HEK293 (cell line): ENCODE measurements around the gene ZFP36.

ENCODE experiments used
- CTCF ChIA-PET: fragments of 350-600 bp; formaldehyde crosslinking; extraction: SDS; loops from one replicate; lab custom pipeline; 2021; ENCODE audit warnings: antibody characterized with exemption; lab: Yijun Ruan, JAX
- POLR2A ChIA-PET: fragments of 300-600 bp; formaldehyde crosslinking; extraction: SDS; loops from one replicate; lab custom pipeline; 2020; ENCODE audit warnings: antibody characterized with exemption, inconsistent platforms; lab: Yijun Ruan, JAX
- H3K27ac ChIP-seq: fragments of 200-500 bp; sonication (Bioruptor generic); 2 replicates; pipeline ENCODE4 v1.5.1; 2014; ENCODE audit warnings: low read depth, low read length, control low read depth, inconsistent platforms; ENCODE audit errors: extremely low read depth
- H3K36me3 ChIP-seq, 2 experiments: fragments of 200-500 bp in 1 of 2; sonication (Bioruptor generic) in 1 of 2; 1 replicate in 1 of 2; 2 replicates in 1 of 2; pipeline ENCODE4 v1.5.1; 2014 to 2017; ENCODE audit warnings: inconsistent platforms in 2 of 2, low read length in 2 of 2; ENCODE audit not compliant: control insufficient read depth in 2 of 2, insufficient read depth in 1 of 2
- H3K4me1 ChIP-seq: fragments of 200-500 bp; sonication (Bioruptor generic); 2 replicates; pipeline ENCODE4 v1.5.1; 2014; ENCODE audit warnings: mild to moderate bottlenecking, low read length, inconsistent platforms; ENCODE audit not compliant: control insufficient read depth, insufficient read depth
- H3K4me3 ChIP-seq: 2 replicates; pipeline ENCODE4 v1.5.1; 2011; ENCODE audit warnings: low read depth, mild to moderate bottlenecking, control low read depth, low read length, moderate library complexity
- H3K9me3 ChIP-seq: fragments of 200-500 bp; sonication (Bioruptor generic); 2 replicates; pipeline ENCODE4 v1.5.1; 2014; ENCODE audit warnings: low read depth, low read length, inconsistent platforms; ENCODE audit not compliant: control insufficient read depth, insufficient read depth
- GLI2 ChIP-seq: fragments of 450-650 bp; formaldehyde crosslinking; IDR thresholded peaks from 2 replicates; pipeline ENCODE4; 2017; ENCODE audit warnings: missing biosample characterization, missing genetic modification characterization, low read depth, borderline replicate concordance
- HOXA7 ChIP-seq: sonication (generic); formaldehyde crosslinking; IDR thresholded peaks from 2 replicates; pipeline ENCODE4 v1.8.1; 2022; ENCODE audit warnings: missing genetic modification reagents, borderline replicate concordance
- KLF1 ChIP-seq: fragments of 450-650 bp; formaldehyde crosslinking; IDR thresholded peaks from 2 replicates; pipeline ENCODE4 v1.5.1; 2016; ENCODE audit warnings: missing biosample characterization, missing genetic modification characterization
- MYNN ChIP-seq: fragments of 450-650 bp; formaldehyde crosslinking; IDR thresholded peaks from 2 replicates; pipeline ENCODE4 v1.5.1; 2016; ENCODE audit warnings: missing biosample characterization, missing genetic modification characterization, borderline replicate concordance
- ZNF121 ChIP-seq: fragments of 450-650 bp; formaldehyde crosslinking; IDR thresholded peaks from 2 replicates; pipeline ENCODE4 v1.5.1; 2016; ENCODE audit warnings: missing biosample characterization, missing genetic modification characterization
- ZNF23 ChIP-seq: fragments of 450-650 bp; formaldehyde crosslinking; IDR thresholded peaks from 2 replicates; pipeline ENCODE4 v1.5.1; 2016; ENCODE audit warnings: missing biosample characterization, missing genetic modification characterization, borderline replicate concordance
- ZNF26 ChIP-seq: fragments of 450-650 bp; formaldehyde crosslinking; IDR thresholded peaks from 2 replicates; pipeline ENCODE4 v1.5.1; 2016; ENCODE audit warnings: missing biosample characterization, missing genetic modification characterization
- ZNF274 ChIP-seq, 2 experiments: fragments of 200-500 bp in 1 of 2; fragments of 450-650 bp in 1 of 2; sonication (Bioruptor generic) in 1 of 2; formaldehyde crosslinking in 1 of 2; IDR thresholded peaks; 2 replicates each; pipeline versions ENCODE4 v1.5.1 to v1.6.1; 2014 to 2016; ENCODE audit warnings: borderline replicate concordance in 1 of 2, inconsistent platforms in 1 of 2, low read length in 1 of 2, missing biosample characterization in 1 of 2, missing genetic modification characterization in 1 of 2
- ZNF518A ChIP-seq: fragments of 450-650 bp; formaldehyde crosslinking; conservative IDR thresholded peaks from 2 replicates; pipeline ENCODE4 v1.5.1; 2016; ENCODE audit warnings: low read depth, missing biosample characterization, missing genetic modification characterization
- ZNF530 ChIP-seq: fragments of 450-650 bp; formaldehyde crosslinking; IDR thresholded peaks from 2 replicates; pipeline ENCODE4 v1.5.1; 2016; ENCODE audit warnings: low read depth, missing biosample characterization, missing genetic modification characterization
- ZNF548 ChIP-seq: fragments of 450-650 bp; formaldehyde crosslinking; IDR thresholded peaks from 2 replicates; pipeline ENCODE4 v1.5.1; 2016; ENCODE audit warnings: missing biosample characterization, missing genetic modification characterization
- ZNF580 ChIP-seq: fragments of 450-650 bp; formaldehyde crosslinking; IDR thresholded peaks from 2 replicates; pipeline ENCODE4 v1.5.1; 2016; ENCODE audit warnings: missing biosample characterization, missing genetic modification characterization
- ZNF624 ChIP-seq: fragments of 450-650 bp; formaldehyde crosslinking; IDR thresholded peaks from 2 replicates; pipeline ENCODE4 v1.5.1; 2017; ENCODE audit warnings: missing biosample characterization, missing genetic modification characterization
- ZNF747 ChIP-seq: fragments of 450-650 bp; formaldehyde crosslinking; IDR thresholded peaks from 2 replicates; pipeline ENCODE4 v1.5.1; 2016; ENCODE audit warnings: missing biosample characterization, missing genetic modification characterization
- ZNF768 ChIP-seq: fragments of 450-650 bp; formaldehyde crosslinking; IDR thresholded peaks from 2 replicates; pipeline ENCODE4 v1.5.1; 2018; ENCODE audit warnings: missing biosample characterization, mild to moderate bottlenecking, missing genetic modification characterization
- ZSCAN23 ChIP-seq: fragments of 450-650 bp; formaldehyde crosslinking; IDR thresholded peaks from 2 replicates; pipeline ENCODE4 v1.5.1; 2016; ENCODE audit warnings: missing biosample characterization, missing genetic modification characterization
- TF ChIP-seq, protein P1 (sequence below): fragments of 450-650 bp; IDR thresholded peaks from 2 replicates; pipeline ENCODE4 v1.5.1; 2018; ENCODE audit warnings: missing biosample characterization, missing genetic modification characterization
- TF ChIP-seq, protein P2 (sequence below): fragments of 450-650 bp; formaldehyde crosslinking; IDR thresholded peaks from 2 replicates; pipeline ENCODE4 v1.5.1; 2017; ENCODE audit warnings: missing biosample characterization, missing genetic modification characterization

Gene ZFP36

GRCh38 chr19:39417463-39418181, 11.0 kb downstream of the ZFP36 start:
- Histone ChIP-seq H3K27ac (no peak overlapping the region), H3K9me3 (no peaks in the 10 kb centered on the region)
- POLR2A ChIA-PET = interaction anchor here (0.6 to 13.3 kb wide), 7 partner anchors 10 to 28 kb away, joined by 3 to 255 read pairs (median 4); partner anchors contain the start of genes RPS16 and SUPT5H
- CTCF ChIA-PET = interaction anchor here (0.9 to 2.7 kb wide), 4 partner anchors 8 to 116 kb away, joined by 3 to 13 read pairs (median 4); no protein-coding TSS in a partner anchor
- TF ChIP-seq ZNF23 (no peak), GLI2 (tag by site-specific recombination) (no peak)
- TF ChIP-seq, all 188 proteins: peak for 0
- Histone ChIP-seq H3K4me1 (peaks cover 6% of the 10 kb centered on the region), H3K36me3 (peaks cover 64 to 69% of the 10 kb centered on the region in 2 experiments), H3K4me3 (no peak overlapping the region)

DNA sequence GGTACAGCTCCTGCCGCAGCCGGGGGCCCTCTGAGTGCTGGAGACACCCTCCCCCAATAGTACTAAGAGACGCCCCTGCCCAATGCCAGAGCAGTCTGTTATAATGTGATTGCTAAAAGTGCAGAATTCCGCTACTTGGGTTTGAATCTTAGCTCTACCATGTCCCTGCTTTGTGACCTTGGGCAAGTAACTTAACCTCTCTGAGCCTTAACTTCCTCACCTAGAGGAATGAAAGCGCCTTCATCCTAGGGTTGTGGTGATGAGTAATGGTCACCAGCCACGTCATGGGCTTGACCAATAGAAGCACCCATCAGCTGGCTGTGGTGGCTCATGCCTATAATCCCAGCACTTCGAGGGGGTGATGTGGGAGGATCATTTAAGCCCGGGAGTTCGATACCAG, 12.4 kb downstream of the ZFP36 start:
- POLR2A ChIA-PET = interaction anchor here (1.0 to 13.3 kb wide), 7 partner anchors 9 to 415 kb away, joined by 3 to 255 read pairs (median 7); partner anchors contain the start of genes DYRK1B, RPS16 and SUPT5H

More for the DNA sequence above, 12.4 kb downstream of the ZFP36 start:
- H3K9me3 ChIP-seq = no peaks in the 10 kb centered on the region
- peaks cover 76 to 78% of the 10 kb centered on the region in 2 experiments for H3K36me3 ChIP-seq
- CTCF ChIA-PET = interaction anchor here (0.6 to 2.7 kb wide), 6 partner anchors 9 to 126 kb away, joined by 3 to 13 read pairs (median 4); partner anchors contain the start of gene RPS16
- H3K4me3 ChIP-seq = no peak overlapping the region
- H3K27ac ChIP-seq = no peak overlapping the region
- TF ChIP-seq ZNF274 (IDR thresholded peaks at IDR 0.05; ENCODE audit: low read length) (no peak), ZNF274 (tag by site-specific recombination; IDR thresholded peaks at IDR 0.05; ENCODE audit: borderline replicate concordance) (no peak), ZSCAN23 (no peak), ZNF548 (tag by site-specific recombination) (no peak), ZNF624 (tag by site-specific recombination) (no peak), ZNF530 (tag by site-specific recombination) (no peak), ZNF26 (tag by site-specific recombination) (no peak), KLF1 (tag by site-specific recombination) (no peak), ZNF768 (tag by site-specific recombination) (peak; percentile 94; the same call in 1 of the 2 replicates), ZNF121 (tag by site-specific recombination) (no peak; the same call in 1 of the 2 replicates), ZNF747 (no peak), MYNN (tag by site-specific recombination) (no peak), ZNF580 (0 out of 2 replicates have a peak, but pooled peaks have one; percentile 13), HOXA7 (CRISPR knock-in tag) (no peak), ZNF518A (tag by site-specific recombination) (no peak)
- TF ChIP-seq, protein P1, sequence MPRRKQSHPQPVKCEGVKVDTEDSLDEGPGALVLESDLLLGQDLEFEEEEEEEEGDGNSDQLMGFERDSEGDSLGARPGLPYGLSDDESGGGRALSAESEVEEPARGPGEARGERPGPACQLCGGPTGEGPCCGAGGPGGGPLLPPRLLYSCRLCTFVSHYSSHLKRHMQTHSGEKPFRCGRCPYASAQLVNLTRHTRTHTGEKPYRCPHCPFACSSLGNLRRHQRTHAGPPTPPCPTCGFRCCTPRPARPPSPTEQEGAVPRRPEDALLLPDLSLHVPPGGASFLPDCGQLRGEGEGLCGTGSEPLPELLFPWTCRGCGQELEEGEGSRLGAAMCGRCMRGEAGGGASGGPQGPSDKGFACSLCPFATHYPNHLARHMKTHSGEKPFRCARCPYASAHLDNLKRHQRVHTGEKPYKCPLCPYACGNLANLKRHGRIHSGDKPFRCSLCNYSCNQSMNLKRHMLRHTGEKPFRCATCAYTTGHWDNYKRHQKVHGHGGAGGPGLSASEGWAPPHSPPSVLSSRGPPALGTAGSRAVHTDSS = no peak
- TF ChIP-seq, protein P2, sequence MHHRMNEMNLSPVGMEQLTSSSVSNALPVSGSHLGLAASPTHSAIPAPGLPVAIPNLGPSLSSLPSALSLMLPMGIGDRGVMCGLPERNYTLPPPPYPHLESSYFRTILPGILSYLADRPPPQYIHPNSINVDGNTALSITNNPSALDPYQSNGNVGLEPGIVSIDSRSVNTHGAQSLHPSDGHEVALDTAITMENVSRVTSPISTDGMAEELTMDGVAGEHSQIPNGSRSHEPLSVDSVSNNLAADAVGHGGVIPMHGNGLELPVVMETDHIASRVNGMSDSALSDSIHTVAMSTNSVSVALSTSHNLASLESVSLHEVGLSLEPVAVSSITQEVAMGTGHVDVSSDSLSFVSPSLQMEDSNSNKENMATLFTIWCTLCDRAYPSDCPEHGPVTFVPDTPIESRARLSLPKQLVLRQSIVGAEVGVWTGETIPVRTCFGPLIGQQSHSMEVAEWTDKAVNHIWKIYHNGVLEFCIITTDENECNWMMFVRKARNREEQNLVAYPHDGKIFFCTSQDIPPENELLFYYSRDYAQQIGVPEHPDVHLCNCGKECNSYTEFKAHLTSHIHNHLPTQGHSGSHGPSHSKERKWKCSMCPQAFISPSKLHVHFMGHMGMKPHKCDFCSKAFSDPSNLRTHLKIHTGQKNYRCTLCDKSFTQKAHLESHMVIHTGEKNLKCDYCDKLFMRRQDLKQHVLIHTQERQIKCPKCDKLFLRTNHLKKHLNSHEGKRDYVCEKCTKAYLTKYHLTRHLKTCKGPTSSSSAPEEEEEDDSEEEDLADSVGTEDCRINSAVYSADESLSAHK (tag by site-specific recombination) = no peak
- peaks cover 2% of the 10 kb centered on the region for H3K4me1 ChIP-seq
